ENCODE measurements around the gene KLF1. TPM values are rescaled to one million over a fixed set of nuclear protein-coding genes. Genes with fewer than 3 reads are reported as not detected.

Gene KLF1
- polyA plus RNA-seq, 1 of the 3 experiments (the other 2 are of a cell fraction): not detected

DNA sequence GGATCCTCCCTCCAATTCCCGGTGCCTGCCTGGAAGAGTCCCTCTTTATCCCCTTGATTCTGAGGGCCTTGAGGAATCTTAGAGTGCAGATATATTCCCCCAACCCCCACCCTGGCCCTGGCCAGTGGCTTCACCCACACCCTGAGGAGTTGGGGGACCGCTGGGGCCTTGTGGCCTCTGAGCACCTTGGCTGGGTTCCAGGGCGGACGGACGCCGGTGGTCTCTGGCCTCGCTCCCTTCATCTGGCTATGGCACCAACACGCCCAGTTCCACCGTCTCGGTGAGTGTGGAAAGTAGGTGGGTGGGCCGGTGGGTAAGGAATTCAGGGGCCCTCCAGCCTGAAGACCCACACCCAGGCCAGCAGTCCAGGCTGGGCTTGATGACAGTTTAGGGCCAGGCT is 43.7 kb downstream of the KLF1 start:
- H3K4me3 ChIP-seq (ENCODE audit: low read depth in 2 of 2, low read length in 1 of 2): no peak overlapping the region
- 92% methylated on average over 7 of the region's 11 CpGs for WGBS (ENCODE audit: low lambda C conversion rate)
- no peaks in the 10 kb centered on the region for H3K79me2 ChIP-seq (ENCODE audit: insufficient read depth)
- H3K4me1 ChIP-seq (ENCODE audit: control insufficient read depth in 1 of 2, insufficient read depth in 2 of 2, low read depth in 1 of 2, low read length in 1 of 2): peaks cover 0 to 27% of the 10 kb centered on the region in 2 experiments; a peak in 1 of 4 replicates
- ChIA-PET POLR2A (no interaction called here), CTCF (interaction anchor here (0.6 kb wide), 1 partner anchor 42 kb away, joined by 3 read pairs; no protein-coding TSS in a partner anchor)
- peaks cover 12% of the 10 kb centered on the region for H3F3A ChIP-seq (replicated peaks; ENCODE audit: insufficient read depth)
- H3K9me2 ChIP-seq: no peaks in the 10 kb centered on the region
- H2AFZ ChIP-seq (ENCODE audit: low read depth): no peak overlapping the region
- no peak overlapping the region for H3K27ac ChIP-seq (ENCODE audit: low read depth in 2 of 2, low read length in 1 of 2)
- H3K36me3 ChIP-seq (replicated peaks in 1 of 2; ENCODE audit: control insufficient read depth in 1 of 2, insufficient read depth in 2 of 2, low read length in 1 of 2): no peaks in the 10 kb centered on the region
- H3K4me2 ChIP-seq: no peak overlapping the region
- H3K9ac ChIP-seq: no peak overlapping the region
- TF ChIP-seq GATA2 (CRISPR knock-in tag; IDR thresholded peaks at IDR 0.05): no peak
- TF ChIP-seq RCOR1 (IDR thresholded peaks at IDR 0.05; ENCODE audit: low read length): no peak
- no peak for TF ChIP-seq MEF2A (IDR thresholded peaks at IDR 0.05; ENCODE audit: borderline replicate concordance, low read depth)
- TF ChIP-seq, protein P1, sequence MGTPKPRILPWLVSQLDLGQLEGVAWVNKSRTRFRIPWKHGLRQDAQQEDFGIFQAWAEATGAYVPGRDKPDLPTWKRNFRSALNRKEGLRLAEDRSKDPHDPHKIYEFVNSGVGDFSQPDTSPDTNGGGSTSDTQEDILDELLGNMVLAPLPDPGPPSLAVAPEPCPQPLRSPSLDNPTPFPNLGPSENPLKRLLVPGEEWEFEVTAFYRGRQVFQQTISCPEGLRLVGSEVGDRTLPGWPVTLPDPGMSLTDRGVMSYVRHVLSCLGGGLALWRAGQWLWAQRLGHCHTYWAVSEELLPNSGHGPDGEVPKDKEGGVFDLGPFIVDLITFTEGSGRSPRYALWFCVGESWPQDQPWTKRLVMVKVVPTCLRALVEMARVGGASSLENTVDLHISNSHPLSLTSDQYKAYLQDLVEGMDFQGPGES (IDR thresholded peaks at IDR 0.05; ENCODE audit: low read depth, low read length): no peak
- TF ChIP-seq RFX5 (IDR thresholded peaks at IDR 0.05; ENCODE audit: low read length): no peak
- TF ChIP-seq SIN3A (IDR thresholded peaks at IDR 0.05; ENCODE audit: borderline replicate concordance, low read depth, low read length): no peak
- TF ChIP-seq YY1 (IDR thresholded peaks at IDR 0.05; ENCODE audit: low read depth): no peak
- TF ChIP-seq, protein P2, sequence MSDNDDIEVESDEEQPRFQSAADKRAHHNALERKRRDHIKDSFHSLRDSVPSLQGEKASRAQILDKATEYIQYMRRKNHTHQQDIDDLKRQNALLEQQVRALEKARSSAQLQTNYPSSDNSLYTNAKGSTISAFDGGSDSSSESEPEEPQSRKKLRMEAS (IDR thresholded peaks at IDR 0.05; ENCODE audit: low read depth): no peak
- H3K27me3 ChIP-seq (ENCODE audit: insufficient read depth): no peaks in the 10 kb centered on the region
- DNase-seq: no peak
- no peaks in the 10 kb centered on the region for H3K9me3 ChIP-seq
- H4K20me1 ChIP-seq (ENCODE audit: insufficient read depth): no peaks in the 10 kb centered on the region

DNA sequence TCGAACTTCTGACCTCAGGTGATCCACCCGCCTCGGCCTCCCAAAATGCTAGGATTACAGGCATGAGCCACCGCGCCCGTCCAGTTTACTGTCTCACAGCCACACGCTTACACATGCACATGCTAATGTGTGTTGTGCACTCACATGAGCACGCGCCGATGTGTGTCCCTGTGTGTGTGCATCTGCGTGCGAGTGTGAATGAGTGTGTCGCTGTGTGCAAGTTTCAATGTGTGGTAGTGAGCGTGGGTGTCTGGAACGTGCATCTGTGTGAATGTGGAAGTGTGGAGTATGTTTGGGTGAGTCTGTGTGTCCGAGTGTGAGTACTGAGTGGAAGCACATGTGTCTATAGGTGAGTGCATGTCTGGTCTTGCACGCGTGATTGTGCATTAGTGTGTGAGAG is 44.5 kb downstream of the KLF1 start:
- ChIA-PET CTCF (no interaction called here), POLR2A (no interaction called here)
- Histone ChIP-seq H3F3A (replicated peaks; ENCODE audit: insufficient read depth) (peaks cover 12% of the 10 kb centered on the region), H3K4me1 (ENCODE audit: control insufficient read depth in 1 of 2, insufficient read depth in 2 of 2, low read depth in 1 of 2, low read length in 1 of 2) (peaks cover 0 to 31% of the 10 kb centered on the region in 2 experiments; a peak in 1 of 4 replicates), H3K79me2 (ENCODE audit: insufficient read depth) (no peaks in the 10 kb centered on the region), H4K20me1 (ENCODE audit: insufficient read depth) (no peaks in the 10 kb centered on the region), H3K9me3 (no peaks in the 10 kb centered on the region), H3K36me3 (replicated peaks in 1 of 2; ENCODE audit: control insufficient read depth in 1 of 2, insufficient read depth in 2 of 2, low read length in 1 of 2) (no peaks in the 10 kb centered on the region), H3K9me2 (no peaks in the 10 kb centered on the region), H3K4me2 (no peak overlapping the region), H3K9ac (no peak overlapping the region), H2AFZ (ENCODE audit: low read depth) (no peak overlapping the region), H3K27ac (ENCODE audit: low read depth in 2 of 2, low read length in 1 of 2) (no peak overlapping the region), H3K4me3 (ENCODE audit: low read depth in 2 of 2, low read length in 1 of 2) (no peak overlapping the region), H3K27me3 (ENCODE audit: insufficient read depth) (no peaks in the 10 kb centered on the region)
- WGBS (ENCODE audit: low lambda C conversion rate): 95% methylated on average over 18 of the region's 18 CpGs
- TF ChIP-seq, protein P3, sequence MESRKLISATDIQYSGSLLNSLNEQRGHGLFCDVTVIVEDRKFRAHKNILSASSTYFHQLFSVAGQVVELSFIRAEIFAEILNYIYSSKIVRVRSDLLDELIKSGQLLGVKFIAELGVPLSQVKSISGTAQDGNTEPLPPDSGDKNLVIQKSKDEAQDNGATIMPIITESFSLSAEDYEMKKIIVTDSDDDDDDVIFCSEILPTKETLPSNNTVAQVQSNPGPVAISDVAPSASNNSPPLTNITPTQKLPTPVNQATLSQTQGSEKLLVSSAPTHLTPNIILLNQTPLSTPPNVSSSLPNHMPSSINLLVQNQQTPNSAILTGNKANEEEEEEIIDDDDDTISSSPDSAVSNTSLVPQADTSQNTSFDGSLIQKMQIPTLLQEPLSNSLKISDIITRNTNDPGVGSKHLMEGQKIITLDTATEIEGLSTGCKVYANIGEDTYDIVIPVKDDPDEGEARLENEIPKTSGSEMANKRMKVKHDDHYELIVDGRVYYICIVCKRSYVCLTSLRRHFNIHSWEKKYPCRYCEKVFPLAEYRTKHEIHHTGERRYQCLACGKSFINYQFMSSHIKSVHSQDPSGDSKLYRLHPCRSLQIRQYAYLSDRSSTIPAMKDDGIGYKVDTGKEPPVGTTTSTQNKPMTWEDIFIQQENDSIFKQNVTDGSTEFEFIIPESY (IDR thresholded peaks at IDR 0.05; ENCODE audit: borderline replicate concordance, low read depth): no peak
- TF ChIP-seq SIN3A (IDR thresholded peaks at IDR 0.05; ENCODE audit: borderline replicate concordance, low read depth, low read length) (no peak), CHD2 (IDR thresholded peaks at IDR 0.05; ENCODE audit: low read length, partially characterized antibody) (no peak), RAD21 (IDR thresholded peaks at IDR 0.05; ENCODE audit: low read length) (no peak), TAF1 (IDR thresholded peaks at IDR 0.05; ENCODE audit: borderline replicate concordance, low read depth, low read length) (no peak), FOXJ3 (CRISPR knock-in tag; IDR thresholded peaks at IDR 0.05) (no peak), TEAD4 (IDR thresholded peaks at IDR 0.05; ENCODE audit: borderline replicate concordance, insufficient read depth) (no peak), SMC3 (IDR thresholded peaks at IDR 0.05; ENCODE audit: low read depth, low read length) (no peak), EZH2phosphoT487 (IDR thresholded peaks at IDR 0.05; ENCODE audit: borderline replicate concordance, low read depth) (no peak)
- TF ChIP-seq, protein P4, sequence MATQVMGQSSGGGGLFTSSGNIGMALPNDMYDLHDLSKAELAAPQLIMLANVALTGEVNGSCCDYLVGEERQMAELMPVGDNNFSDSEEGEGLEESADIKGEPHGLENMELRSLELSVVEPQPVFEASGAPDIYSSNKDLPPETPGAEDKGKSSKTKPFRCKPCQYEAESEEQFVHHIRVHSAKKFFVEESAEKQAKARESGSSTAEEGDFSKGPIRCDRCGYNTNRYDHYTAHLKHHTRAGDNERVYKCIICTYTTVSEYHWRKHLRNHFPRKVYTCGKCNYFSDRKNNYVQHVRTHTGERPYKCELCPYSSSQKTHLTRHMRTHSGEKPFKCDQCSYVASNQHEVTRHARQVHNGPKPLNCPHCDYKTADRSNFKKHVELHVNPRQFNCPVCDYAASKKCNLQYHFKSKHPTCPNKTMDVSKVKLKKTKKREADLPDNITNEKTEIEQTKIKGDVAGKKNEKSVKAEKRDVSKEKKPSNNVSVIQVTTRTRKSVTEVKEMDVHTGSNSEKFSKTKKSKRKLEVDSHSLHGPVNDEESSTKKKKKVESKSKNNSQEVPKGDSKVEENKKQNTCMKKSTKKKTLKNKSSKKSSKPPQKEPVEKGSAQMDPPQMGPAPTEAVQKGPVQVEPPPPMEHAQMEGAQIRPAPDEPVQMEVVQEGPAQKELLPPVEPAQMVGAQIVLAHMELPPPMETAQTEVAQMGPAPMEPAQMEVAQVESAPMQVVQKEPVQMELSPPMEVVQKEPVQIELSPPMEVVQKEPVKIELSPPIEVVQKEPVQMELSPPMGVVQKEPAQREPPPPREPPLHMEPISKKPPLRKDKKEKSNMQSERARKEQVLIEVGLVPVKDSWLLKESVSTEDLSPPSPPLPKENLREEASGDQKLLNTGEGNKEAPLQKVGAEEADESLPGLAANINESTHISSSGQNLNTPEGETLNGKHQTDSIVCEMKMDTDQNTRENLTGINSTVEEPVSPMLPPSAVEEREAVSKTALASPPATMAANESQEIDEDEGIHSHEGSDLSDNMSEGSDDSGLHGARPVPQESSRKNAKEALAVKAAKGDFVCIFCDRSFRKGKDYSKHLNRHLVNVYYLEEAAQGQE (IDR thresholded peaks at IDR 0.05; ENCODE audit: low read depth, low read length): no peak
- TF ChIP-seq, protein P2 (IDR thresholded peaks at IDR 0.05; ENCODE audit: low read depth): no peak
- DNase-seq: no peak

Measured in SK-N-SH (cell line).